ENCODE results near the gene EPHA7.

- TF ChIP-seq EP300 (conservative IDR thresholded peaks at IDR 0.05; ENCODE audit: poor library complexity, severe bottlenecking) (no peak), CTCF (IDR thresholded peaks at IDR 0.05; ENCODE audit: poor library complexity, severe bottlenecking) (no peak), POLR2AphosphoS5 (IDR thresholded peaks at IDR 0.05) (no peak), MXI1 (conservative IDR thresholded peaks at IDR 0.05; ENCODE audit: poor library complexity, severe bottlenecking) (no peak)
Observed at GRCh38 chr6:93305088-93305487, 114.3 kb downstream of the EPHA7 start.

All from neural cell (in vitro differentiated cells).